CD4-positive, alpha-beta T cell treated with Interleukin-21 for 1 hour (primary cell): ENCODE measurements around the gene PDZK1IP1.
"Not testable (repeated sequence)": the region's sequence is repeated elsewhere in the genome, so short reads cannot be mapped to it uniquely, and the experiment has no call there.

Experiments
- DNase-seq: peaks from one replicate; pipeline ENCODE4 v3.0.0-alpha.2; 2020

The PDZK1IP1 gene

GRCh38 chr1:47223174-47223920 is 33.5 kb upstream of the PDZK1IP1 start:
- DNase-seq, result no peak

- no peak for DNase-seq
Observed at GRCh38 chr1:47222476-47222875, 32.6 kb upstream of the PDZK1IP1 start.

GRCh38 chr1:47219590-47220220 is 29.9 kb upstream of the PDZK1IP1 start:
- no peak for DNase-seq

GRCh38 chr1:47219001-47219400 is 29.2 kb upstream of the PDZK1IP1 start:
- DNase-seq, result no peak

- no peak for DNase-seq
Observed at GRCh38 chr1:47216278-47217059, 26.6 kb upstream of the PDZK1IP1 start.

- DNase-seq, result no peak
Observed at GRCh38 chr1:47215713-47216112, 25.9 kb upstream of the PDZK1IP1 start.

- DNase-seq, result no peak
Observed at GRCh38 chr1:47214549-47214948, 24.7 kb upstream of the PDZK1IP1 start.

GRCh38 chr1:47213230-47213963 is 23.6 kb upstream of the PDZK1IP1 start:
- no peak for DNase-seq

GRCh38 chr1:47212636-47213229 is 22.9 kb upstream of the PDZK1IP1 start:
- DNase-seq, result no peak

GRCh38 chr1:47211796-47212269 is 22.0 kb upstream of the PDZK1IP1 start:
- DNase-seq, result no peak

GRCh38 chr1:47210666-47211065 is 20.8 kb upstream of the PDZK1IP1 start:
- DNase-seq, result no peak

GRCh38 chr1:47209725-47210325 is 20.0 kb upstream of the PDZK1IP1 start:
- DNase-seq, result no peak

- no peak for DNase-seq
Observed at GRCh38 chr1:47209091-47209490, 19.3 kb upstream of the PDZK1IP1 start.

- DNase-seq, result no peak
Observed at GRCh38 chr1:47208374-47208850, 18.6 kb upstream of the PDZK1IP1 start.

- no peak for DNase-seq
Observed at GRCh38 chr1:47207803-47208373, 18.1 kb upstream of the PDZK1IP1 start.

GRCh38 chr1:47205918-47206317 is 16.1 kb upstream of the PDZK1IP1 start:
- no peak for DNase-seq

GRCh38 chr1:47203504-47203903 is 13.7 kb upstream of the PDZK1IP1 start:
- not testable (repeated sequence) for DNase-seq

GRCh38 chr1:47201179-47201578 is 11.3 kb upstream of the PDZK1IP1 start:
- DNase-seq, result no peak

GRCh38 chr1:47198214-47198613 is 8.4 kb upstream of the PDZK1IP1 start:
- DNase-seq, result no peak

- no peak for DNase-seq
Observed at GRCh38 chr1:47196622-47197021, 6.8 kb upstream of the PDZK1IP1 start.

GRCh38 chr1:47195981-47196380 is 6.1 kb upstream of the PDZK1IP1 start:
- DNase-seq, result not testable (repeated sequence)

- no peak for DNase-seq
Observed at GRCh38 chr1:47194311-47194710, 4.5 kb upstream of the PDZK1IP1 start.
